K562 treated with DMSO at 1 percent for 4 hours (cell line): ENCODE measurements around the gene BTN2A1. TPM values are rescaled to one million over a fixed set of nuclear protein-coding genes. Genes with fewer than 3 reads are reported as not detected.

ENCODE experiments used
- total RNA-seq: library from RNA; unstranded; fragments of 300-600 nt; gene quantifications from 2 replicates; pipeline ENCODE4 v1.2.3, GENCODE V29; 2022; ENCODE audit not compliant: insufficient read depth

Gene BTN2A1
- 10.8 and 11.1 TPM in 2 replicates for total RNA-seq

GRCh38 chr6:26457806-26458688 is at the start of gene BTN2A1:
BTN2A1 (plus strand) TSS chr6:26457955; CDS start chr6:26458637, 682 bp downstream.

DNA sequence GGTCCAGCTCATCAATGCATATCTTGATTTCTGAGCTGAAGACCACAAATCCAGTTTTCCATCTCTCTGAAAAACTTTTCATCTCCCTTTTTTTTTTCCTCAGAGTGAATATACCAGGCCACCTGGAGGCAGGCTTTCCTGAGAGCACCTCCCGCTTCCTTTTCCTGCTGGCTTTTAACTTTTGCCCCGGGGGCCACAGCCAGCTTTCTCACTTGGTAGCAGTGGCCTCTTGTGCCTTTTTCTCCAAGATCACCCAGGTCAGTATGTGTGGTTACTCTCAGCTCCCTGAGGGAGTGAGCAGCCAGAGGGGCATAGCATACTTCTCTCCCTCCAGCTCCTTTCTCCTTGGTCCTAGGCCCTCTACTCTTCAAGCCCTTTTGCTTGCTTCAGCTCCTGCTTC is 42.3 kb downstream of the BTN2A1 start, which contains the start of gene BTN1A1:
TSS of gene BTN1A1 (plus strand) at position 202 of the 400 bp plus-strand sequence. CDS start 984 bp downstream, outside the sequence.

Other genes starting within 250 kb of the BTN2A1 start
- 4.2 and 6.6 TPM in 2 replicates for gene BTN3A2, start 92.8 kb upstream of the BTN2A1 start, total RNA-seq
- gene BTN2A2, start 74.8 kb upstream of the BTN2A1 start, total RNA-seq, result 8.8 and 10.5 TPM in 2 replicates
- 4.0 and 5.4 TPM in 2 replicates for gene BTN3A1, start 55.7 kb upstream of the BTN2A1 start, total RNA-seq
- 3.0 TPM in 2 replicates for gene BTN3A3, start 17.5 kb upstream of the BTN2A1 start, total RNA-seq
- gene BTN1A1, start 42.3 kb downstream of the BTN2A1 start, total RNA-seq, result not detected in 2 replicates
- gene HMGN4, start 80.4 kb downstream of the BTN2A1 start, total RNA-seq, result 65.9 and 72.4 TPM in 2 replicates
- 35.7 and 38.5 TPM in 2 replicates for gene ABT1, start 139.0 kb downstream of the BTN2A1 start, total RNA-seq
- gene ZNF322, start 201.8 kb downstream of the BTN2A1 start, total RNA-seq, result 11.7 and 13.8 TPM in 2 replicates